Epithelial cell of proximal tubule (primary cell): ENCODE measurements around the gene CPNE2. TPM values are rescaled to one million over a fixed set of nuclear protein-coding genes. Genes with fewer than 3 reads are reported as not detected.

Experiments
- DNase-seq: peaks from one replicate; pipeline ENCODE4 v3.0.0-alpha.2; 2011; ENCODE audit warnings: low read depth
- H3K4me3 ChIP-seq: 2 replicates; pipeline ENCODE4 v1.5.1; 2011; ENCODE audit warnings: low read depth, mild to moderate bottlenecking, low read length
- CTCF ChIP-seq: conservative IDR thresholded peaks from 2 replicates; pipeline ENCODE4 v1.5.1; 2012; ENCODE audit warnings: low read depth, mild to moderate bottlenecking, low read length
- total RNA-seq: library from RNA; depleted of rRNA; stranded (reverse); fragments of >200 nt; gene quantifications from 2 replicates; pipeline ENCODE4 v1.2.3, GENCODE V29; 2015

CPNE2 gene
- total RNA-seq, 1 donor from 2014 or later, result 44.9 TPM

GRCh38 chr16:57051696-57052228 lies 40.6 kb upstream of the CPNE2 start:
- H3K4me3 ChIP-seq, result no peak overlapping the region
- no peak for TF ChIP-seq CTCF
- no peak for DNase-seq

- DNase-seq, result no peak
- no peak for TF ChIP-seq CTCF
- no peak overlapping the region for H3K4me3 ChIP-seq
Observed at GRCh38 chr16:57053206-57053605, 39.2 kb upstream of the CPNE2 start.

- no peak overlapping the region for H3K4me3 ChIP-seq
- no peak for DNase-seq
- no peak for TF ChIP-seq CTCF
Observed at GRCh38 chr16:57054338-57054737, 38.0 kb upstream of the CPNE2 start.

- H3K4me3 ChIP-seq, result no peak overlapping the region
- no peak for DNase-seq
- no peak for TF ChIP-seq CTCF
Observed at GRCh38 chr16:57054771-57055170, 37.6 kb upstream of the CPNE2 start.

GRCh38 chr16:57055671-57056070 lies 36.7 kb upstream of the CPNE2 start:
- no peak for DNase-seq
- H3K4me3 ChIP-seq, result no peak overlapping the region
- no peak for TF ChIP-seq CTCF

GRCh38 chr16:57058291-57058861 lies 34.0 kb upstream of the CPNE2 start:
- H3K4me3 ChIP-seq, result no peak overlapping the region
- DNase-seq, result no peak
- TF ChIP-seq CTCF, result no peak
